H1 (cell line): Measurements from ENCODE around the gene MAPKAPK2. TPM values are rescaled to one million over a fixed set of nuclear protein-coding genes. Genes with fewer than 3 reads are reported as not detected.

Source experiments
- CTCF ChIA-PET: fragments of 300-600 bp; sonication (Branson Sonifier 250); formaldehyde crosslinking; loops from one replicate; lab custom pipeline; 2021; ENCODE audit not compliant: partially characterized antibody; lab: Charles Lee
- POLR2A ChIA-PET: fragments of 300-600 bp; sonication (Branson Sonifier 250); formaldehyde crosslinking; loops from one replicate; lab custom pipeline; 2021; ENCODE audit warnings: inconsistent platforms; ENCODE audit not compliant: partially characterized antibody; lab: Charles Lee
- DNase-seq, 2 experiments: peaks; one replicate each; pipeline versions ENCODE4 v3.0.0 to v3.0.0-alpha.2; 2010 to 2022; ENCODE audit warnings: low spot score in 2 of 2, low read depth in 1 of 2, mixed read lengths in 1 of 2
- FAIRE-seq: peaks from 2 replicates; lab custom pipeline; 2011; peaks lifted over from hg19 to GRCh38; lab: Jason Lieb, UNC
- H2AFZ ChIP-seq: 2 replicates; pipeline ENCODE4 v1.8.1; 2012; ENCODE audit warnings: low read length, inconsistent platforms
- H2AK5ac ChIP-seq: 2 replicates; pipeline ENCODE4 v1.6.1; 2013; ENCODE audit warnings: low read depth, low read length
- H2BK120ac ChIP-seq: replicated peaks from 2 replicates; pipeline ENCODE3; 2013; ENCODE audit warnings: low read depth, low read length, inconsistent platforms
- H2BK12ac ChIP-seq: 2 replicates; pipeline ENCODE4 v1.6.1; 2013; ENCODE audit warnings: low read depth, low read length
- H2BK15ac ChIP-seq: 2 replicates; pipeline ENCODE4 v1.6.1; 2013; ENCODE audit warnings: low read length
- H2BK20ac ChIP-seq: 2 replicates; pipeline ENCODE4 v1.6.1; 2013; ENCODE audit warnings: low read length
- H2BK5ac ChIP-seq: 2 replicates; pipeline ENCODE4 v1.6.1; 2013; ENCODE audit warnings: low read depth, low read length
- H3K14ac ChIP-seq: 2 replicates; pipeline ENCODE4 v1.6.1; 2013; ENCODE audit warnings: inconsistent platforms; ENCODE audit not compliant: insufficient read length
- H3K18ac ChIP-seq: 2 replicates; pipeline ENCODE4 v1.6.1; 2013; ENCODE audit warnings: low read length; ENCODE audit errors: extremely low read depth
- H3K23ac ChIP-seq: 2 replicates; pipeline ENCODE4 v1.6.1; 2013; ENCODE audit warnings: inconsistent platforms; ENCODE audit not compliant: insufficient read length
- H3K23me2 ChIP-seq: 2 replicates; pipeline ENCODE4 v1.6.1; 2013; ENCODE audit warnings: low read depth, low read length
- H3K27ac ChIP-seq: 2 replicates; pipeline ENCODE4 v1.6.1; 2011; ENCODE audit warnings: low read depth, low read length, inconsistent platforms
- H3K27me3 ChIP-seq, 4 experiments: replicated peaks in 1 of 4; 1 replicate in 1 of 4; 2 replicates in 3 of 4; pipeline versions ENCODE4 v1.6.1 to v1.8.1; 2011 to 2013; ENCODE audit warnings: low read length in 3 of 4, mild to moderate bottlenecking in 3 of 4, inconsistent platforms in 2 of 4, mixed read lengths in 2 of 4, moderate library complexity in 1 of 4; ENCODE audit not compliant: control insufficient read depth in 3 of 4, insufficient read depth in 3 of 4; ENCODE audit errors: extremely low read depth in 1 of 4
- H3K36me3 ChIP-seq, 4 experiments: 2 replicates each; pipeline versions ENCODE4 v1.6.1 to v1.8.1; 2011 to 2013; ENCODE audit warnings: mild to moderate bottlenecking in 4 of 4, low read length in 3 of 4, moderate library complexity in 2 of 4, control low read depth in 1 of 4, inconsistent platforms in 1 of 4; ENCODE audit not compliant: insufficient read depth in 4 of 4, control insufficient read depth in 2 of 4
- H3K4ac ChIP-seq: replicated peaks from 2 replicates; pipeline ENCODE3; 2013; ENCODE audit warnings: low read length, low read depth, mixed read lengths, inconsistent platforms; ENCODE audit not compliant: insufficient read length
- H3K4me1 ChIP-seq, 4 experiments: replicated peaks in 1 of 4; 1 replicate in 1 of 4; 2 replicates in 3 of 4; pipeline versions ENCODE4 v1.6.1 to v1.8.1; 2011 to 2013; ENCODE audit warnings: low read length in 3 of 4, inconsistent platforms in 2 of 4, mixed read lengths in 1 of 4; ENCODE audit not compliant: insufficient read depth in 4 of 4, control insufficient read depth in 3 of 4
- H3K4me2 ChIP-seq, 2 experiments: 2 replicates each; pipeline versions ENCODE4 v1.6.1 to v1.8.1; 2011 to 2013; ENCODE audit warnings: low read depth in 2 of 2, low read length in 2 of 2, control low read depth in 1 of 2, inconsistent platforms in 1 of 2, mild to moderate bottlenecking in 1 of 2; ENCODE audit not compliant: insufficient read depth in 1 of 2
- H3K4me3 ChIP-seq, 4 experiments: fragments of 200-600, 300-600 bp in 1 of 4; sonication (generic), shearing (Covaris generic), sonication (Bioruptor Twin) in 1 of 4; 2 replicates each; pipeline versions ENCODE4 v1.5.1 to v1.8.1; 2011 to 2016; ENCODE audit warnings: low read length in 4 of 4, low read depth in 3 of 4, control low read depth in 2 of 4, inconsistent platforms in 2 of 4, mild to moderate bottlenecking in 2 of 4, mixed read lengths in 1 of 4, moderate library complexity in 1 of 4; ENCODE audit not compliant: insufficient read depth in 2 of 4; ENCODE audit errors: extremely low read depth in 1 of 4
- H3K56ac ChIP-seq: replicated peaks from 2 replicates; pipeline ENCODE3; 2013; ENCODE audit warnings: low read depth, mild to moderate bottlenecking, mixed read lengths, low read length, inconsistent platforms; ENCODE audit not compliant: insufficient read length
- H3K79me1 ChIP-seq: 2 replicates; pipeline ENCODE4 v1.6.1; 2013; ENCODE audit warnings: low read depth, low read length, control low read depth
- H3K79me2 ChIP-seq, 2 experiments: 2 replicates each; pipeline versions ENCODE4 v1.6.1 to v1.8.1; 2012 to 2013; ENCODE audit warnings: low read length in 2 of 2, mild to moderate bottlenecking in 2 of 2, inconsistent platforms in 1 of 2; ENCODE audit not compliant: insufficient read depth in 2 of 2, control insufficient read depth in 1 of 2
- H3K9ac ChIP-seq, 4 experiments: replicated peaks in 1 of 4; 1 replicate in 1 of 4; 2 replicates in 3 of 4; pipeline versions ENCODE4 v1.6.1 to v1.8.1; 2011 to 2013; ENCODE audit warnings: low read depth in 3 of 4, low read length in 3 of 4, control low read depth in 2 of 4, mild to moderate bottlenecking in 2 of 4, moderate library complexity in 2 of 4, inconsistent platforms in 1 of 4; ENCODE audit errors: extremely low read depth in 1 of 4
- H3K9me3 ChIP-seq, 2 experiments: 2 replicates each; pipeline versions ENCODE4 v1.6.1 to v1.8.1; 2012 to 2013; ENCODE audit warnings: mild to moderate bottlenecking in 2 of 2, moderate library complexity in 2 of 2, control low read depth in 1 of 2, inconsistent platforms in 1 of 2, low read depth in 1 of 2, low read length in 1 of 2, mixed read lengths in 1 of 2; ENCODE audit not compliant: insufficient read depth in 2 of 2
- H4K20me1 ChIP-seq, 2 experiments: replicated peaks in 1 of 2; 2 replicates each; pipeline versions ENCODE3 to v1.8.1; 2011 to 2013; ENCODE audit warnings: inconsistent platforms in 2 of 2, low read length in 2 of 2, mild to moderate bottlenecking in 1 of 2; ENCODE audit not compliant: insufficient read depth in 2 of 2, control insufficient read depth in 1 of 2
- H4K5ac ChIP-seq: 2 replicates; pipeline ENCODE4 v1.6.1; 2013; ENCODE audit warnings: low read length, low read depth, mixed read lengths, inconsistent platforms; ENCODE audit not compliant: insufficient read length
- H4K8ac ChIP-seq: 2 replicates; pipeline ENCODE4 v1.8.0; 2013; ENCODE audit warnings: mild to moderate bottlenecking, moderate library complexity, low read length, inconsistent platforms; ENCODE audit not compliant: insufficient read depth; ENCODE audit errors: extremely low read depth
- H4K91ac ChIP-seq: replicated peaks from 2 replicates; pipeline ENCODE3; 2013; ENCODE audit warnings: low read length, mixed read lengths, inconsistent platforms; ENCODE audit not compliant: insufficient read length
- BRCA1 ChIP-seq: IDR thresholded peaks from 2 replicates; pipeline ENCODE4 v1.6.1; 2012; ENCODE audit warnings: low read depth, low read length, improper control_type of control experiment
- CBX5 ChIP-seq: fragments of 300-800, 300-1000 bp; sonication (generic); IDR thresholded peaks from 2 replicates; pipeline ENCODE4 v1.7.1; 2016; ENCODE audit warnings: antibody characterized with exemption, low read length, low read depth
- CEBPB ChIP-seq: IDR thresholded peaks from 2 replicates; pipeline ENCODE4 v1.6.1; 2012; ENCODE audit warnings: low read depth, low read length
- CHD2 ChIP-seq: IDR thresholded peaks from 2 replicates; pipeline ENCODE4 v1.6.1; 2012; ENCODE audit warnings: low read length, improper control_type of control experiment
- EGR1 ChIP-seq: IDR thresholded peaks from 2 replicates; pipeline ENCODE4 v1.6.1; 2011; ENCODE audit warnings: low read depth, low read length, borderline replicate concordance
- JUN ChIP-seq: IDR thresholded peaks from 2 replicates; pipeline ENCODE4 v1.6.1; 2011; ENCODE audit warnings: low read depth, mild to moderate bottlenecking, improper control_type of control experiment, low read length
- POLR2AphosphoS5 ChIP-seq: IDR thresholded peaks from 2 replicates; pipeline ENCODE4 v1.6.1; 2011; ENCODE audit warnings: low read depth, low read length
- TAF1 ChIP-seq: IDR thresholded peaks from 2 replicates; pipeline ENCODE4 v1.6.1; 2011; ENCODE audit warnings: mild to moderate bottlenecking, low read depth, low read length
- WGBS, 2 experiments: shearing (Covaris generic) in 1 of 2; methylation state at CpG; one replicate each; pipeline versions ENCODE4 v1.1.6 to v1.1.7; 2013 to 2015; ENCODE audit warnings: low lambda C conversion rate in 2 of 2, mixed read lengths in 2 of 2, inconsistent platforms in 1 of 2, low coverage in 1 of 2, missing lambda C conversion rate in 1 of 2; ENCODE audit not compliant: insufficient replicate concordance in 2 of 2, insufficient coverage in 1 of 2, insufficient read length in 1 of 2; ENCODE audit errors: extremely low coverage in 1 of 2, missing lambda C conversion rate in 1 of 2; 5-methylcytosine and 5-hydroxymethylcytosine counted together
- polyA plus RNA-seq, 7 experiments: library from polyadenylated mRNA; depleted of rRNA in 3 of 7; stranded (reverse) in 5 of 7; unstranded in 2 of 7; fragments of >200 nt in 5 of 7; fragments of 200-250 nt in 2 of 7; gene quantifications; 1 replicate in 5 of 7; 2 replicates in 1 of 7; 4 replicates in 1 of 7; pipeline versions ENCODE4 v1.2.1 to v1.2.3, GENCODE V29; 2011 to 2013; ENCODE audit warnings: missing spikeins in 2 of 7, mixed read lengths in 2 of 7
- total RNA-seq: library from RNA; stranded (reverse); fragmentation: NEBNext Ultra II Directional; extraction: Animal tissue kit (Norgen Biotek cat#: 25700); gene quantifications from 2 replicates; pipeline ENCODE4 v1.2.1, GENCODE V29; 2021
- TF ChIP-seq, protein P1 (sequence below): IDR thresholded peaks from 2 replicates; pipeline ENCODE4 v1.6.1; 2012; ENCODE audit warnings: inconsistent platforms
- TF ChIP-seq, protein P2 (sequence below), 3 experiments: IDR thresholded peaks; 1 replicate in 2 of 3; 2 replicates in 1 of 3; pipeline versions ENCODE4 v1.5.1 to v1.6.1; 2011; ENCODE audit warnings: low read length in 3 of 3, mild to moderate bottlenecking in 3 of 3, inconsistent platforms in 2 of 3, low read depth in 1 of 3, moderate library complexity in 1 of 3; ENCODE audit not compliant: insufficient read depth in 1 of 3; ENCODE audit errors: control extremely low read depth in 1 of 3
- TF ChIP-seq, protein P3 (sequence below): IDR thresholded peaks from 2 replicates; pipeline ENCODE4 v1.6.1; 2012; ENCODE audit warnings: inconsistent platforms

MAPKAPK2 gene
- total and polyA plus RNA-seq, 2 of the 8 experiments (the other 6 are each of a cell fraction or from before 2014, with no cell fraction given) = 27.5 to 44.9 TPM

DNA sequence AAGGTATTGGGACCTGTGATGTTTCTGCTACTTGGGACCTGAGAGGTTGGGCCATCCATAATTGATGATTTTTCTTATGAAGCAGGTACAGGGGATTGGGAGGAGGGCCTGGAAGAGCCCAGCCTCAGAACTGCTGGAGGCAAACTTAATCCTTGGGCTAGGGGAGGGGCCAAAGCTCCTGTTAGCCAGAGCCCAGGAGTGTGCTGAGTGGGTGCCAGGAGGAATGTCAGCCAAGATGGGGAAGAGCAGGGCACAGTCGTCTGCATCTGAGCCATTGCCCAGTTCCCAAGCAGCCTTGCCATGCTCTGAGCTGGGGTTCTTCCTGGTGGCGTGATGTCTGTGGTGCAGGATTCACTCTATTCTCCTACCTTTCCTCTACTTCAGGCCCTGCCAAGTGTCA is 5.8 kb downstream of the MAPKAPK2 start:
- H3K79me2 ChIP-seq = peaks cover 12 to 66% of the 10 kb centered on the region in 2 experiments
- ChIA-PET CTCF (interaction anchor here (0.9 to 10.4 kb wide), 10 partner anchors 11 to 221 kb away, joined by 3 to 73 read pairs (median 10); no protein-coding TSS in a partner anchor), POLR2A (interaction anchor here (1.2 kb wide), 1 partner anchor 14 kb away, joined by 4 read pairs; no protein-coding TSS in a partner anchor)
- no peak overlapping the region for H3K4me2 ChIP-seq
- FAIRE-seq = no peak
- H3K14ac ChIP-seq = no peak overlapping the region
- no peak overlapping the region for H3K4ac ChIP-seq
- no peak overlapping the region for H3K18ac ChIP-seq
- 86% methylated on average over 2 of the region's 2 CpGs; no CpG with 5 or more reads in 1 of the 2 experiments for WGBS, 2 experiments
- no peak overlapping the region for H3K56ac ChIP-seq
- no peak overlapping the region for H2BK120ac ChIP-seq
- no peaks in the 10 kb centered on the region for H3K36me3 ChIP-seq
- H2BK20ac ChIP-seq = no peak overlapping the region
- no peak overlapping the region for H4K5ac ChIP-seq
- no peak overlapping the region for H2AK5ac ChIP-seq
- peaks cover 2 to 13% (median 13%) of the 10 kb centered on the region in 4 experiments for H3K27me3 ChIP-seq
- no peak overlapping the region for H3K9ac ChIP-seq
- H2BK15ac ChIP-seq = no peak overlapping the region
- H3K23ac ChIP-seq = no peak overlapping the region
- peaks cover 40% of the 10 kb centered on the region for H3K79me1 ChIP-seq
- peaks cover 15 to 35% (median 23%) of the 10 kb centered on the region in 4 experiments for H3K4me1 ChIP-seq
- no peak overlapping the region; the same call in 1 of the 2 replicates for H4K8ac ChIP-seq
- H2BK5ac ChIP-seq = no peak overlapping the region
- peaks cover 4% of the 10 kb centered on the region; the same call in 1 of the 2 replicates for H3K23me2 ChIP-seq
- no peak overlapping the region for H2AFZ ChIP-seq
- DNase-seq = no peak
- H2BK12ac ChIP-seq = no peak overlapping the region
- H4K20me1 ChIP-seq = peaks cover 53 to 63% of the 10 kb centered on the region in 2 experiments
- H3K4me3 ChIP-seq = no peak overlapping the region
- no peak overlapping the region for H3K27ac ChIP-seq
- H4K91ac ChIP-seq = no peak overlapping the region
- no peaks in the 10 kb centered on the region for H3K9me3 ChIP-seq
- TF ChIP-seq TAF1 (no peak), CEBPB (no peak), JUN (no peak), EGR1 (no peak), CBX5 (no peak), BRCA1 (no peak), CHD2 (no peak), POLR2AphosphoS5 (no peak)
- TF ChIP-seq, protein P1, sequence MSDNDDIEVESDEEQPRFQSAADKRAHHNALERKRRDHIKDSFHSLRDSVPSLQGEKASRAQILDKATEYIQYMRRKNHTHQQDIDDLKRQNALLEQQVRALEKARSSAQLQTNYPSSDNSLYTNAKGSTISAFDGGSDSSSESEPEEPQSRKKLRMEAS = no peak
- TF ChIP-seq, protein P2, sequence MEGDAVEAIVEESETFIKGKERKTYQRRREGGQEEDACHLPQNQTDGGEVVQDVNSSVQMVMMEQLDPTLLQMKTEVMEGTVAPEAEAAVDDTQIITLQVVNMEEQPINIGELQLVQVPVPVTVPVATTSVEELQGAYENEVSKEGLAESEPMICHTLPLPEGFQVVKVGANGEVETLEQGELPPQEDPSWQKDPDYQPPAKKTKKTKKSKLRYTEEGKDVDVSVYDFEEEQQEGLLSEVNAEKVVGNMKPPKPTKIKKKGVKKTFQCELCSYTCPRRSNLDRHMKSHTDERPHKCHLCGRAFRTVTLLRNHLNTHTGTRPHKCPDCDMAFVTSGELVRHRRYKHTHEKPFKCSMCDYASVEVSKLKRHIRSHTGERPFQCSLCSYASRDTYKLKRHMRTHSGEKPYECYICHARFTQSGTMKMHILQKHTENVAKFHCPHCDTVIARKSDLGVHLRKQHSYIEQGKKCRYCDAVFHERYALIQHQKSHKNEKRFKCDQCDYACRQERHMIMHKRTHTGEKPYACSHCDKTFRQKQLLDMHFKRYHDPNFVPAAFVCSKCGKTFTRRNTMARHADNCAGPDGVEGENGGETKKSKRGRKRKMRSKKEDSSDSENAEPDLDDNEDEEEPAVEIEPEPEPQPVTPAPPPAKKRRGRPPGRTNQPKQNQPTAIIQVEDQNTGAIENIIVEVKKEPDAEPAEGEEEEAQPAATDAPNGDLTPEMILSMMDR (IDR thresholded peaks at IDR 0.05; ENCODE audit: control extremely low read depth in 1 of 3, insufficient read depth in 1 of 3, low read depth in 1 of 3, low read length in 3 of 3) = no peak
- TF ChIP-seq, protein P3, sequence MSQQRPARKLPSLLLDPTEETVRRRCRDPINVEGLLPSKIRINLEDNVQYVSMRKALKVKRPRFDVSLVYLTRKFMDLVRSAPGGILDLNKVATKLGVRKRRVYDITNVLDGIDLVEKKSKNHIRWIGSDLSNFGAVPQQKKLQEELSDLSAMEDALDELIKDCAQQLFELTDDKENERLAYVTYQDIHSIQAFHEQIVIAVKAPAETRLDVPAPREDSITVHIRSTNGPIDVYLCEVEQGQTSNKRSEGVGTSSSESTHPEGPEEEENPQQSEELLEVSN = no peak
